ENCODE data around the gene CIB4.

CIB4 gene

DNA sequence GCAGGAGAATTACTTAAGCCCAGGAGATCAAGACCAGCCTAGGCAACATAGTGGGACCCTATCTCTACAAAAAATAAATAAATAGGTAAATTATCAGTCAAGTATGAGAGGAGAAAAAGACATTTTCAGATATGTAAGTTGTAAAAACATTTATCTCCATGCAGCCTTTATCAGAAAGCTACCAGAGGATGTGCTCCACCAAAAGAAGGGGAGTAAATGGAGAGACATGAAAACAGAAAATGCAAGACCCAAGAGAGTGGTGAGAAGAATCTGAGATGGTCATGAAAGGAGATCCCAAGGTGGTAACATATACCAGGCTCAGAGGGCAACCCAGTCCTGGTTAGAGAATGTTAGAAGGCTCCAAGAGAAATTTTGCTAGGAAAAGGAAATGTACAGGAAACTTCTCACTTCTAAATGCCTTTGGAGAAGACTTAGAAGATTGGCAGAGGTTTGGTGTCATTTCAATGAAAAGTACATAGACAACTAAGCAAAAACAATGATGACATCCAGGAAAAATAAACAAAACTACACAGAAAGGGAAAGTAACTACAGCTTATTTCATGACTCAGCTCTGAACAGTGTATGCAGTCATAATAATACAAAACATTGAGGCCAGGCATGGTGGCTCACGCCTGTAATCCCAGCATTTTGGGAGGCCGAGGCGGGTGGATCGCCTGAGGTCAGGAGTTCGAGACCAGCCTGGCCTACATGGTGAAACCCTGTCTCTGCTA is 19.5 kb downstream of the CIB4 start:
- no peak for DNase-seq (ENCODE audit: low spot score)

- no peak for DNase-seq (ENCODE audit: low spot score)
These were observed 21.0 kb downstream of the CIB4 start for GRCh38 chr2:26620031-26620605.

GRCh38 chr2:26619521-26619951 is 21.6 kb downstream of the CIB4 start:
- no peak for DNase-seq (ENCODE audit: low spot score)

- no peak for DNase-seq (ENCODE audit: low spot score)
These were observed 22.1 kb downstream of the CIB4 start for GRCh38 chr2:26619096-26619495.

DNA sequence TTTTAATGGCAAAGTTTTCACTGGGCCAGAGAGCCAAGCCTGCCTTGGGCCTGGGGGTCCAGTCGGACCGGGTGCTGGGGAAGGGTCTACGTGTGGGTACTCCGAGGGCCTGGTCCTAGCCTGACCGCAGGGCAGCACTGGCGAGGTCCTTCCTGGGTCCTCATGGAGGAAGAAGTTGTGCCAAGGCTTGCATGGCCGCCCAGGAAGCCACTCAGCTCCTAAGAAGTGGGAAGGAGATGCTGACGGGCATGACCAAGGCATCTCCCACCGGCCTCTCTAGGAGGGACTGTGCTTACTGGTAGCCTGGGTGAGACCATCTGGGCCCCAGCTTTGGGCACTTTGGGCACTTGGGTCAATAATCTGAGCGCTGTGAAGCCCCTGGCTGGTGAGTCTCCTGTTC is 22.6 kb downstream of the CIB4 start:
- no peak for DNase-seq (ENCODE audit: low spot score)

DNA sequence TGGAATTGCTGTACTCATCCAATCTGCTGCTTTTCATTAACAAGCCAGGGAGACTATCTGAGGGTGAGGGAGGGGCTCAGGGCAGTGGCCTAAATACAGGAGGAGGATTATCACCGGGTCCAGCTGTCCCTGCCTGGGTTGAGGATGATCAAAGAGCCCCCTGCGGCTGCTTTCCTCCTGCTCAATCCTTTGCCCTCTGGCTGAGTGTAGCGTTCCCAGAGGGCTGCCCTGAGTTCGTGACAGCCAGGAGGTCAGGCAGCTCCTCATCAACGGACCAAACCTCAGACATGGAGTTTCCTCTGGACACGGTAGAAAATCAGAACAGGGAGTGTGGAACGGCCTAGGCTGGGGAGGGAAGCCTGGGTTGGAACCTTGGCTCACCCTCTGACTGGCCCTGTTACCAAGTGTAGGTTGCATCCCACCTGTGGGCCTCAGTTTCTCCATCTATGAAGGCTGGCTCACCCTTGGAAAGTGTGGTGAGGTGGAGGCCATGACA is 23.5 kb downstream of the CIB4 start:
- DNase-seq (ENCODE audit: low spot score) = no peak

DNA sequence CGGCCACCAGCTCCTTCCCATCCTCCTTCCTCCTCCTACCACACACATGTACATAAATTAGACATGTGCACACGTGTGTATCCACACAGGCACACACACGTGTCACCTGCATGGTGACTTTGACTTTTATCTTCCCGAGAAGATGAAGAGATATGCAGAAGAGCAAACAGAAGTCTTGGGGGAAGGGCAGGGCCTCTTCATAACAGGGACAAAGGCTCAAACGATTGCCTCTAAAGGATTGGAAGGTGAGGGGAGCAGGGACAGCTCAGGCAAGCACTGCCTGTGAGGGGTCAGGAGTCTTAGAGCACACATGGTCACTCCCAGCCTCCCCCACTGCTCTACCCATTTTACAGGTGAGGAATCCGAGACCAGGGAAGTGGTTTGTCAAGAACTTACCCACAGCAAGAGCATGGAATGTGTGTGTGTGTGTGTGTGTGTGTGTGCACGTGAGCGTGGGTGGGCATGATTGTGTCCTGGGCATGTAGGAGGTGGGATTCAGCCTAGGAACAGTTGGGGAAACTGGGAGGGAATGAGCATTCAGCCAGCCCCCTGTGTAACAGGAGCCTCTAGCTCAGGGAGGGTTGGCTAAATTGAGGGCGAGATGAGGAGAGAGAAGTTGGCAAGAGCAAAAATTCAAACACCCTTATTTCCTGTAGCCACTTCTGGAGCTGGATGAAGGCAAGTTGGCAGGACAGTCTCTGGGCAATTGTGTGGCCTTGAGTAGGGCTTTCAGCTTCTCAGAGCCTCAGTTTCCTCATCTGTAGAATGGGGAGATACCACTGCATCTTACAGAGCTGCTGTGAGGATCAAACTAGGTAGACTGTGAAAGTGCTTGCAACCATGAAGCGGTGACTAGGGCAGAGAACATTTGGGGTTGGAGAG is 24.2 kb downstream of the CIB4 start:
- DNase-seq (ENCODE audit: low spot score) = no peak

- no peak for DNase-seq (ENCODE audit: low spot score)
These were observed 25.1 kb downstream of the CIB4 start for GRCh38 chr2:26615860-26616705.

- no peak for DNase-seq (ENCODE audit: low spot score)
These were observed 25.8 kb downstream of the CIB4 start for GRCh38 chr2:26615336-26615859.

DNA sequence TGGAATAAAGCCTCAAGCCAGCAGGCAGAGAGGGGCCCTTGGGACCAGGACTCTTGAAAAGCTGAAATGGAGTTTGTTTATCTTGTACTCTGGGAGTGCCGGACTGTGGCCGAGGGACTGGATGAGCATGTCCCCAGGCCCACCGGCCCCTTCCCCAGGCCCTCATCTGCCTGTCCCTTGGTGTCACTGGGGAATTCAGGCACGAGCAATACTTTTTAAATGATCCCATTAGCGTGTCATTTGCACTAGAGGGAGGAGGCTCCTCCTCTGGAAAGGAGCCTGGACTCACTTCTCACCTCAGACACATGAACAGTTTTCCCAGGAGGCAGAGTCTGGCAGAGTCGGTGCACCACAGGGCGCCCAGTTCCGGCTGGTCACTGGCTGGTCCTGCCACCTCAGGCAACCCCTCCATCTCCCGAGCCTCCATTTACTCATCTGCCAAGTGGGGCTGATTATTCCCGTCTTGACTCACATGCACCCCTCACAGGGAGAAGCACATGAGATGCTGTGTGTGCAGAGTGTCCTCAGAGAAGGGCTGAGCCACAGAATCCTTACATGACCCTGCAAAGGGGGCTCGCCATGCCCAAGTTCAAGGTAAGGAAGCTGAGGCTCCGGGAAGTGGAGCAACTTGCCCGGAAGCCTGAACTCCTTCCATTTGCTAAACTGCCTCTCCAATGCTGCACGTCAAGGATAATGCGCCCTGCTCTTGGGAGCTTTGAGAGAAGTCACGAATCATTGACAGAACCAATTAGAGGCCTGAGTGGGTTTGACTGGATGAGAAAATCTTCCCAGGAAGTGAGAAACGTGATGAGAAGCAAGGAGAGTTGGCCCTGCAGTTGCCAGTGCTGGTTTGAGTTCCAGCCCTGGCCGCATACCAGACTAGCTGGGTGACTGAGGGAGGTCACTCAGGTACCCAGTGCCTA is 26.7 kb downstream of the CIB4 start:
- no peak for DNase-seq (ENCODE audit: low spot score)

- no peak for DNase-seq (ENCODE audit: low spot score)
These were observed 27.6 kb downstream of the CIB4 start for GRCh38 chr2:26613241-26614215.

- no peak for DNase-seq (ENCODE audit: low spot score)
These were observed 28.5 kb downstream of the CIB4 start for GRCh38 chr2:26612522-26613240.

DNA sequence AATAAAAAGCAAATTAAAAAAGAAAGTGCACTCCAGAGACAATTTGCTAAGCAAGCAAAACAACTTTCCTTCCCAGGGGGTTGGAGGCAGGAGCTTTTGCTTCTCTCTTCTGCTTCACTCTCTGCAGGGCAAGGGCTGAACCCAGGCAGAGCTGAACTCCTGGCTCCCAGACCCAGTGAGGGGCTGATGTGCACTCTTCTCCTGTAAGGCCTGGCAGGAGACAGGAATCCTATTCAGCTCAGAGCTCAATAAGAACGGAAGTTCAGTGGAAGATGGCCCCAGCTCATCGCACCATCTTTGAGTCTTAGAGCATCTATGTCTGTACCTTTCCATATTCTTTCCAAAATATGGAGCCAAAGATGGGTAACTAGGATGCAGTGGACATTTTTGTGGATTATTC is 29.1 kb downstream of the CIB4 start:
- no peak for DNase-seq (ENCODE audit: low spot score)

DNA sequence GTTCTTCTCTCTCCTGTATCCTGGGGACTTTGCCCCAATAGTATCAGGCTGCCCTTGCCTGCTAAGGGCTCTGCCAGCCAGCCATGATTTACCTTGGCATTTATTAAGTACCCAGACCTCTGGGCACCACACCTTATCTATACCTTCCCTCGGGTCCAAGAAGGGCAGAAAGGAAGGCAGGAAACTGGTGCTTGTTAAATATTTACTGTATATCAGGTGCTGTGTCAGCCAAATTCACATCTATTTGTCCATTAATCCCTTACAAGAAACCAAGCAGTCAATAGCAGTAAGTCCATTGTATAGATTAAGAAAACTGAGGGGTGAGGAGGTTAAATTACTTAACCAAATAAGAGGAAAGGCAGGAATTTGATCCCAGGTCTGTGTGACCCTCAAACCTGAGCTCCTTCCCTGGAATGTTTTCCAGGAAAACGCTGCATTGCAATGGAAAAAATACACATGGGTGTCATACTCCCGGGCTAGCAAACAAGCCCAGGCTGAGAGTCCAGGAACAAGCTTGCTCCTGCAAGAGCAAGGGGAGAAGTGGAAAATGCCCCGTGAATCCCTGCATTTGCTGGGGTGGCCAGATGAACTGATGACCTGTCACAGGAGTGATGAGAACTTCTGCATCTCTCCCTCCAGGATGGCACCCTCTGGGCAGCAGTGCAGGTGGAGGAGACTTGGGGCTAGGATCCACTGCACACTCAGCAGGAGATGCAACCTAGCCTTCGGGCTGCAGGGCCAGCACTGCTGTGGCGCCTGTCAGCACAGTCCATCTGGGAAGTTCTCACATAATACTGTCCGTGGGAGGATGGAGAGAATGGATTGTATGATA is 30.4 kb downstream of the CIB4 start:
- no peak for DNase-seq (ENCODE audit: low spot score)

- DNase-seq (ENCODE audit: low spot score) = no peak
These were observed 31.3 kb downstream of the CIB4 start for GRCh38 chr2:26609839-26610277.

DNA sequence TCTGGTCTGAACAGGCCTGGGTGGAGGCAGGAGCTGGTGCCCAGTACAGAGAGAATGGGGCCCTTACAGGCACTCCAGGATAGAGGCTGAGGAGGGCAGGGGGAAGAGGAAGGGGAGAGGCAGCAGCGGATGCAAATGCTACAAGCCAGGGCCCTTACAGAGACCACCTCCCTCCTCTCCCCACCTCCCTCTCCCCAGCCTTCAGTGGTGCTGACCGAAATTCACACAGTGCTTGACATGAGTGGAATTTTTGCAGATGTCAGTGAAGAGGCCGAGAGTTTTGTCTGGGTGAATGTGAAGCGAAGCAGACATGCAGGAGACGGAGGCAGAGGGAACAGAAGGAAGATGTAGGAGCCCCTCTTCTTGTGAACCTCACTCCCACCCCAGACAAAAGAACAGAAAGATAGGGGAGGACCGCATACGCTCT is 31.9 kb downstream of the CIB4 start:
- no peak for DNase-seq (ENCODE audit: low spot score)

- no peak for DNase-seq (ENCODE audit: low spot score)
These were observed 32.6 kb downstream of the CIB4 start for GRCh38 chr2:26608557-26608956.

DNA sequence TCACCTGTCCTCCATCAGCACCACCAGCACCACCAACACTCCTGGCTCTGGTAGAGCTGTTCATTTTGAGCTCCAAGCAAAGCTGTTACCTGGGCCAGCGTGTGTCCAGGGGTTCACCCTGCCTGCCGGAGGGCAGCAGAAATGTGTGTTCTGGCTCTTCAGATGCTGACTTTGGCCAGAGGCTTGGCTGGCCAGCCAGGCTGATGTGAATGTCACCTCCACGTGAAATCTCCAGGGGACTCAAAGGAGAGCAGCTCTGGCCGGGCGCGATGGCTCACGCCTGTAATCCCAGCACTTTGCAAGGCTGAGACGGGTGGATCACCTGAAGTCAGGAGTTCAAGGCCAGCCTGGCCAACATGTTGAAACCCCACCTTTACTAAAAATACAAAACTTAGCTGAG is 33.5 kb downstream of the CIB4 start:
- no peak for DNase-seq (ENCODE audit: low spot score)
